GM12878 (cell line): ENCODE results near the gene TLX2. TPM values are rescaled to one million over a fixed set of nuclear protein-coding genes. Genes with fewer than 3 reads are reported as not detected.
A peak's percentile ranks its signal among the peaks of the same experiment; 100 is the strongest.

Experiments used
- BHLHE40 ChIP-seq, 2 experiments: fragments of 450-650 bp in 1 of 2; IDR thresholded peaks; 2 replicates each; pipeline ENCODE4 v1.6.1; 2011 to 2017; ENCODE audit warnings: low read depth in 2 of 2, borderline replicate concordance in 1 of 2, improper control_type of control experiment in 1 of 2, low read length in 1 of 2, mild to moderate bottlenecking in 1 of 2
- CBX3 ChIP-seq: fragments of 200-600 bp; sonication (generic); IDR thresholded peaks from 2 replicates; pipeline ENCODE4 v1.6.1; 2016; ENCODE audit warnings: low read depth, borderline replicate concordance
- CUX1 ChIP-seq: IDR thresholded peaks from 2 replicates; pipeline ENCODE4 v1.6.1; 2012; ENCODE audit warnings: improper control_type of control experiment, low read depth, low read length; ENCODE audit not compliant: insufficient replicate concordance
- ELK1 ChIP-seq: IDR thresholded peaks from 2 replicates; pipeline ENCODE4 v1.6.1; 2012; ENCODE audit warnings: low read depth, low read length, improper control_type of control experiment
- ESRRA ChIP-seq: IDR thresholded peaks from 2 replicates; pipeline ENCODE4 v1.6.1; 2012; ENCODE audit warnings: mild to moderate bottlenecking, low read length, improper control_type of control experiment
- ETV6 ChIP-seq, 2 experiments: fragments of 450-650 bp in 1 of 2; IDR thresholded peaks in 1 of 2; conservative IDR thresholded peaks in 1 of 2; 2 replicates each; pipeline ENCODE4 v1.6.1; 2014; ENCODE audit warnings: antibody characterized with exemption in 1 of 2, borderline replicate concordance in 1 of 2, low read depth in 1 of 2, mild to moderate bottlenecking in 1 of 2, moderate library complexity in 1 of 2
- HDAC2 ChIP-seq: fragments of 200-600 bp; sonication (generic); IDR thresholded peaks from 2 replicates; pipeline ENCODE4 v1.6.1; 2017
- HDAC6 ChIP-seq: fragments of 200-600 bp; sonication (generic); IDR thresholded peaks from one replicate; pipeline ENCODE4 v1.8.0; 2017; ENCODE audit warnings: antibody characterized with exemption; ENCODE audit not compliant: unreplicated experiment
- HDGF ChIP-seq: fragments of 450-650 bp; IDR thresholded peaks from 2 replicates; pipeline ENCODE4 v1.6.1; 2016; ENCODE audit warnings: antibody characterized with exemption
- HSF1 ChIP-seq: fragments of 150-350 bp; IDR thresholded peaks from 2 replicates; pipeline ENCODE4 v1.6.1; 2014; ENCODE audit warnings: mild to moderate bottlenecking, low read depth, low read length
- KDM1A ChIP-seq: fragments of 200-600 bp; sonication (generic); IDR thresholded peaks from 2 replicates; pipeline ENCODE4 v1.6.1; 2016; ENCODE audit warnings: borderline replicate concordance
- NBN ChIP-seq: fragments of 450-650 bp; IDR thresholded peaks from 2 replicates; pipeline ENCODE4 v1.6.1; 2016
- PAX8 ChIP-seq: fragments of 450-650 bp; IDR thresholded peaks from 2 replicates; pipeline ENCODE4 v1.6.1; 2017; ENCODE audit warnings: mild to moderate bottlenecking, moderate library complexity
- PML ChIP-seq: IDR thresholded peaks from 2 replicates; pipeline ENCODE4 v1.6.1; 2012; ENCODE audit warnings: low read length, inconsistent platforms
- SKIL ChIP-seq: fragments of 450-650 bp; IDR thresholded peaks from 2 replicates; pipeline ENCODE4 v1.6.1; 2017; ENCODE audit warnings: mild to moderate bottlenecking, low read depth, inconsistent platforms; ENCODE audit not compliant: poor library complexity, severe bottlenecking
- SMAD5 ChIP-seq: IDR thresholded peaks from 2 replicates; pipeline ENCODE4 v1.6.1; 2016; ENCODE audit warnings: antibody characterized with exemption, low read depth
- SMARCA5 ChIP-seq: fragments of 450-650 bp; IDR thresholded peaks from 2 replicates; pipeline ENCODE4 v1.6.1; 2017; ENCODE audit warnings: mild to moderate bottlenecking
- SREBF2 ChIP-seq: IDR thresholded peaks from 2 replicates; pipeline ENCODE4 v1.6.1; 2012; ENCODE audit warnings: mild to moderate bottlenecking, low read length
- STAT1 ChIP-seq: fragments of 450-650 bp; conservative IDR thresholded peaks from 2 replicates; pipeline ENCODE4 v1.6.1; 2014; ENCODE audit warnings: antibody characterized with exemption, mild to moderate bottlenecking
- TBL1XR1 ChIP-seq: IDR thresholded peaks from 2 replicates; pipeline ENCODE4 v1.6.1; 2012; ENCODE audit warnings: low read depth, low read length, improper control_type of control experiment
- WRNIP1 ChIP-seq: IDR thresholded peaks from 2 replicates; pipeline ENCODE4 v1.6.1; 2011; ENCODE audit warnings: low read depth, low read length, improper control_type of control experiment, borderline replicate concordance
- polyA plus RNA-seq, 11 experiments: library from polyadenylated mRNA; depleted of rRNA in 4 of 11; unstranded in 6 of 11; stranded (reverse) in 5 of 11; fragments of >200 nt; fragmentation: Nextera tagmentation in 4 of 11; fragmentation: Illumina TruSeq in 1 of 11; extraction: Ambion mirVana in 4 of 11; extraction: Trizol in 1 of 11; gene quantifications; 1 replicate in 1 of 11; 2 replicates in 10 of 11; pipeline versions ENCODE4 v1.2.1 to v1.2.3, GENCODE V29; 2011 to 2016; ENCODE audit warnings: inconsistent platforms in 2 of 11, missing spikeins in 2 of 11, low read depth in 1 of 11
- total RNA-seq, 4 experiments: library from RNA; depleted of rRNA in 3 of 4; stranded (reverse); fragments of >200 nt in 3 of 4; fragmentation: Illumina TruSeq in 1 of 4; extraction: Trizol in 1 of 4; gene quantifications; 2 replicates each; pipeline versions ENCODE4 v1.2.1 to v1.2.3, GENCODE V29; 2013 to 2021

TLX2 gene
- total and polyA plus RNA-seq, 10 of the 15 experiments (the other 5 are each of a cell fraction or from before 2014, with no cell fraction given): 0.06 to 5.5 (median 3.6) TPM; not detected in 1

GRCh38 chr2:74507145-74507925 is 6.9 kb upstream of the TLX2 start, which contains the start of gene PCGF1 (continued):
- TF ChIP-seq PML (peak; percentile 67; the same call in 1 of the 2 replicates), NBN (peak; percentile 89; the same call in 1 of the 2 replicates), CUX1 (no peak), PAX8 (no peak), SREBF2 (no peak), ESRRA (0 out of 2 replicates have a peak, but pooled peaks have one; percentile 60), ELK1 (peak; percentile 90), KDM1A (no peak), CBX3 (no peak), SKIL (no peak), SMARCA5 (peak; percentile 84; the same call in 1 of the 2 replicates), HSF1 (no peak), STAT1 (no peak; the same call in 1 of the 2 replicates), BHLHE40 (IDR thresholded peaks at IDR 0.05; ENCODE audit: borderline replicate concordance in 1 of 2, low read depth in 2 of 2, low read length in 1 of 2) (peak; percentile 98 to 99), HDAC2 (no peak), HDAC6 (no peak), TBL1XR1 (peak; percentile 3; the same call in 1 of the 2 replicates), HDGF (peak; percentile 91), SMAD5 (peak; percentile 76; the same call in 1 of the 2 replicates), ETV6 (conservative IDR thresholded peaks at IDR 0.05 in 1 of 2, IDR thresholded peaks at IDR 0.05 in 1 of 2; ENCODE audit: borderline replicate concordance in 1 of 2, low read depth in 1 of 2) (no peak), WRNIP1 (no peak)
